ENCODE measurements around the gene HNMT. TPM values are rescaled to one million over a fixed set of nuclear protein-coding genes. Genes with fewer than 3 reads are reported as not detected.

The HNMT gene
- total and polyA plus RNA-seq, 2 of the 8 experiments (the other 6 are each of a cell fraction or from before 2014, with no cell fraction given) = 1.6 to 3.6 TPM

GRCh38 chr2:137921105-137921880 is 43.0 kb upstream of the HNMT start:
- FAIRE-seq (no peak), DNase-seq (ENCODE audit: low read depth in 1 of 2, low spot score in 2 of 2) (no peak)
- Histone ChIP-seq H4K20me1 (replicated peaks in 1 of 2; ENCODE audit: control insufficient read depth in 1 of 2, insufficient read depth in 2 of 2, low read length in 2 of 2) (no peaks in the 10 kb centered on the region), H2BK15ac (ENCODE audit: low read length) (no peak overlapping the region), H2BK120ac (replicated peaks; ENCODE audit: low read depth, low read length) (no peak overlapping the region), H3K9ac (replicated peaks in 1 of 4; ENCODE audit: extremely low read depth in 1 of 4, low read depth in 3 of 4, low read length in 3 of 4) (no peak overlapping the region), H3K4me2 (ENCODE audit: insufficient read depth in 1 of 2, low read depth in 2 of 2, low read length in 2 of 2) (no peak overlapping the region), H3K79me1 (ENCODE audit: low read depth, low read length) (no peaks in the 10 kb centered on the region), H3K79me2 (ENCODE audit: control insufficient read depth in 1 of 2, insufficient read depth in 2 of 2, low read length in 2 of 2) (no peaks in the 10 kb centered on the region), H3K18ac (ENCODE audit: extremely low read depth, low read length) (no peak overlapping the region), H3K27ac (ENCODE audit: low read depth, low read length) (no peak overlapping the region), H2BK5ac (ENCODE audit: low read depth, low read length) (no peak overlapping the region), H3K23ac (ENCODE audit: insufficient read length) (no peak overlapping the region), H3K9me3 (ENCODE audit: insufficient read depth in 2 of 2, low read depth in 1 of 2, low read length in 1 of 2) (no peaks in the 10 kb centered on the region), H3K14ac (ENCODE audit: insufficient read length) (no peak overlapping the region), H3K23me2 (ENCODE audit: low read depth, low read length) (no peaks in the 10 kb centered on the region), H2BK12ac (ENCODE audit: low read depth, low read length) (no peak overlapping the region), H4K91ac (replicated peaks; ENCODE audit: insufficient read length, low read length) (no peak overlapping the region), H3K36me3 (ENCODE audit: control insufficient read depth in 2 of 4, insufficient read depth in 4 of 4, low read length in 3 of 4) (no peaks in the 10 kb centered on the region), H4K8ac (ENCODE audit: extremely low read depth, insufficient read depth, low read length) (no peak overlapping the region), H2AK5ac (ENCODE audit: low read depth, low read length) (no peak overlapping the region), H3K27me3 (replicated peaks in 1 of 4; ENCODE audit: control insufficient read depth in 3 of 4, extremely low read depth in 1 of 4, insufficient read depth in 3 of 4, low read length in 3 of 4) (no peaks in the 10 kb centered on the region), H3K4ac (replicated peaks; ENCODE audit: insufficient read length, low read depth, low read length) (no peak overlapping the region), H4K5ac (ENCODE audit: insufficient read length, low read depth, low read length) (no peak overlapping the region), H3K4me3 (ENCODE audit: extremely low read depth in 1 of 4, insufficient read depth in 2 of 4, low read depth in 3 of 4, low read length in 4 of 4) (no peak overlapping the region), H3K4me1 (replicated peaks in 1 of 4; ENCODE audit: control insufficient read depth in 3 of 4, insufficient read depth in 4 of 4, low read length in 3 of 4) (no peaks in the 10 kb centered on the region), H2BK20ac (ENCODE audit: low read length) (no peak overlapping the region), H3K56ac (replicated peaks; ENCODE audit: insufficient read length, low read depth, low read length) (no peak overlapping the region), H2AFZ (ENCODE audit: low read length) (0 out of 2 replicates have a peak overlapping the region, but pooled peaks have one; percentile 43)
- ChIA-PET CTCF (ENCODE audit: partially characterized antibody) (no interaction called here), POLR2A (ENCODE audit: partially characterized antibody) (no interaction called here)
- WGBS, 2 experiments (ENCODE audit: extremely low coverage in 1 of 2, insufficient coverage in 1 of 2, insufficient read length in 1 of 2, insufficient replicate concordance in 2 of 2, low coverage in 1 of 2, low lambda C conversion rate in 2 of 2, missing lambda C conversion rate in 1 of 2) = 86% methylated on average over 2 of the region's 2 CpGs; no CpG with 5 or more reads in 1 of the 2 experiments
- TF ChIP-seq RXRA (IDR thresholded peaks at IDR 0.05; ENCODE audit: insufficient read depth, low read depth, low read length) (no peak), CTBP2 (IDR thresholded peaks at IDR 0.05; ENCODE audit: borderline replicate concordance, insufficient read depth, insufficient read length, low read length) (no peak), HDAC2 (IDR thresholded peaks at IDR 0.05; ENCODE audit: borderline replicate concordance in 1 of 2, low read depth in 2 of 2, low read length in 2 of 2) (no peak), EZH2 (IDR thresholded peaks at IDR 0.05; ENCODE audit: low read depth, low read length, severe bottlenecking) (no peak), BCL11A (IDR thresholded peaks at IDR 0.05; ENCODE audit: low read depth in 2 of 2, low read length in 2 of 2) (no peak)
